Subcutaneous adipose tissue (tissue), 4 donors: ENCODE measurements around the gene DNAH11. TPM values are rescaled to one million over a fixed set of nuclear protein-coding genes. Genes with fewer than 3 reads are reported as not detected.

ENCODE experiments used
- total RNA-seq, 4 donors: library from RNA; depleted of rRNA; stranded (reverse); fragments of >200 nt; gene quantifications; one replicate each; pipeline ENCODE4 v1.1.0, GENCODE V29; 2016
- TF ChIP-seq, protein P1 (sequence below): fragments of 450-650 bp; IDR thresholded peaks from one replicate; pipeline ENCODE4 v1.5.1; 2016; ENCODE audit warnings: low read depth, mild to moderate bottlenecking, control low read depth, antibody characterized with exemption, moderate library complexity

Gene DNAH11
- total RNA-seq, 4 donors from 2014 or later: 0.16 to 2.6 (median 0.86) TPM

DNA sequence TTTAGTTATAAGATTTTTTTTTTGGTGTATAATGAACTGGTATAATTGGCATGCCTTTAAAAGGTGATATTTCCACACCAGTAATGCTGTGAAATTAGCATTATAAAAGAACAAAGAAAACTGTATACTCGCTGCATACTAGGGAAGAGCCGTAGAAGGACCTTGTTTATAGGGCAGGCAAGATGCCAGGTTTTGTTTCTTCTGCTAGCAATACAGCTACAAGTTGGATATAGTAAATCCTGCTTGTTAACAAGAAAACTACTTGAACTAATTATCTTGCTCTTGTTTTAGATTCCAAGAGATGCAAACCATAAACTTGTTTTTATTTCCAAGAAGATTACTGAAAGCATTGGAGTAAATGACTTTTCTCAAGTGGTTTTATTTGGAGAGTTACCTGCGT is 1.9 kb downstream of the DNAH11 start:
- TF ChIP-seq, protein P1, sequence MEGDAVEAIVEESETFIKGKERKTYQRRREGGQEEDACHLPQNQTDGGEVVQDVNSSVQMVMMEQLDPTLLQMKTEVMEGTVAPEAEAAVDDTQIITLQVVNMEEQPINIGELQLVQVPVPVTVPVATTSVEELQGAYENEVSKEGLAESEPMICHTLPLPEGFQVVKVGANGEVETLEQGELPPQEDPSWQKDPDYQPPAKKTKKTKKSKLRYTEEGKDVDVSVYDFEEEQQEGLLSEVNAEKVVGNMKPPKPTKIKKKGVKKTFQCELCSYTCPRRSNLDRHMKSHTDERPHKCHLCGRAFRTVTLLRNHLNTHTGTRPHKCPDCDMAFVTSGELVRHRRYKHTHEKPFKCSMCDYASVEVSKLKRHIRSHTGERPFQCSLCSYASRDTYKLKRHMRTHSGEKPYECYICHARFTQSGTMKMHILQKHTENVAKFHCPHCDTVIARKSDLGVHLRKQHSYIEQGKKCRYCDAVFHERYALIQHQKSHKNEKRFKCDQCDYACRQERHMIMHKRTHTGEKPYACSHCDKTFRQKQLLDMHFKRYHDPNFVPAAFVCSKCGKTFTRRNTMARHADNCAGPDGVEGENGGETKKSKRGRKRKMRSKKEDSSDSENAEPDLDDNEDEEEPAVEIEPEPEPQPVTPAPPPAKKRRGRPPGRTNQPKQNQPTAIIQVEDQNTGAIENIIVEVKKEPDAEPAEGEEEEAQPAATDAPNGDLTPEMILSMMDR: no peak

- TF ChIP-seq, protein P1: no peak
Measured at GRCh38 chr7:21547501-21547900, 4.7 kb downstream of the DNAH11 start.

DNA sequence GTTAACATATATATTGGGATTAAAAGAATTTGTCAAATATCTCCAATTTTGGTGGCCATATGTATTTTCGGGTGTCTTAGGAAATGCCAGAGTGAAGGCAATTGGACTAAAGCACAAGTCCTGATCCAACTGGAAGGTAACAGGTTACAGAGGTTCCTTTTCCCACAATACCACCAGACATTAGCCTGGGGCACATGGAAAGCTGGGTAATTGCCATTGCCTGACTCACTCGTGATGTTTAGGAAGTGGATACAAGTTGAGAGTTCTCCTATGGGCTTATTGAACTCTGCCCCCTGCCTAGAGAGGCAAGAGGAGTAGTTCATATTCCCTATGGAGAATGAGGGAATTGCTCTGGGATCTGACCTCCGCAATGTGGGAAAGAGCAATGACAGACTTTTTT is 5.7 kb downstream of the DNAH11 start:
- TF ChIP-seq, protein P1: no peak

- TF ChIP-seq, protein P1: no peak
Measured at GRCh38 chr7:21550076-21550475, 7.2 kb downstream of the DNAH11 start.

DNA sequence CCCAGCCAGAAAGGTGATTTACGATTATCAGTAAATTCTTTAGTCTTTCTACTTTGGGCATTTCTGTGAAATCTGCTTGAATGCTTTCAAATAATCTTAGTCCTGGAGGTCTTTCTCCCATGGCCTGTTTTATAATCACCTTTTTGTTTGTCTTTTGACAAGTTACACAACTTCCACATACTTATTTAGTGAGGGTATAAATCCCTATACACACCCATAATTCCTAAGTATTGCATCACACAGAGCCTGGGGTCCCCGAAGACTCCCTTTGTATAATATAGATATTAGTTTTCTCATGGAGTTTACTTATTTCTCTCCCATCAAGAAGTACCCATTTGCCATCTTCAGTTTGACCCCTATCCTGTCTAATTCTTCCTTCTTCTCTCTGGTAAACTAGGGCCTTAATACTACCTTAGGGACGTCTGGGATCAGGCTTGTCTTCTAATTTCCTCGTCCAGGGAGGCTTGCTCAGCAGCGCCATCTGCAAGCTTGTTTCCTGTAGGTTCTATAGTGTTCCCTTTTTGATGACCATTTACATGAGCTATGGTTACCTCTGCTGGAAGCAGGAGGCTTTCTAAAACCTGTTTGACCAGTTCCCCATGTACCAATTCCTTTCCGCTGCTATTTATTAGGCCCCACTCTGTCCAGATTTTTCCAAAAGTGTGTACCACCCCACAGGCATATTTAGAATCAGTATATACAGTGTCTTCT is 8.1 kb downstream of the DNAH11 start:
- TF ChIP-seq, protein P1: no peak

GRCh38 chr7:21562385-21562784 is 19.5 kb downstream of the DNAH11 start:
- TF ChIP-seq, protein P1: no peak

DNA sequence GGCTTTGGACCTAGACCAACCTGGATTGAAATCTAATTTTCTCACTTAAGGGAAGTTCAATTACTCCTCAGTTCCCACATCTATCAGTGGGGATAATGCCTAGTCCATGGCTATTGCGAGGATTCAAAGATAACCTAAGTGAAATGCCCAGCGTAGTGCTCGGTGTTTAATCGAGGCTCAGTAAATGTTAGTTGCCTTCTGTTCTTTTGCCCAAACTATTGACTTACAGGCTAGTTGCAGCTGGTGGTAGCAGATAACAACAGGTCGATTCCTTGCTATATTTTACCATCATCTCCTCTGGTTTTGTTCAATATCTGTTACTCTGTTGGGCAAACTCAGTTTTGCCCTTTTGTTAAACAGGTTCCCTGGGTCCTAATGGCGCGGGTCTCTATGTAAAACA is 22.8 kb downstream of the DNAH11 start:
- TF ChIP-seq, protein P1: no peak
